IPS-20b (cell line): ENCODE data around the gene LHX3.
A peak's percentile ranks its signal among the peaks of the same experiment; 100 is the strongest.

ENCODE experiments used
- H3K27ac ChIP-seq: one replicate; pipeline ENCODE4 v1.5.1; 2013; ENCODE audit warnings: low read length
- H3K27me3 ChIP-seq: 2 replicates; pipeline ENCODE4 v1.6.1; 2013; ENCODE audit warnings: mild to moderate bottlenecking, low read length, inconsistent platforms; ENCODE audit not compliant: insufficient read depth
- H3K36me3 ChIP-seq: 2 replicates; pipeline ENCODE4 v1.6.1; 2013; ENCODE audit warnings: low read depth, mild to moderate bottlenecking, inconsistent platforms, low read length, moderate library complexity; ENCODE audit not compliant: insufficient read depth
- H3K4me1 ChIP-seq: 2 replicates; pipeline ENCODE4 v1.6.1; 2013; ENCODE audit warnings: mild to moderate bottlenecking, control low read depth, inconsistent platforms, low read length, moderate library complexity; ENCODE audit not compliant: insufficient read depth
- H3K4me3 ChIP-seq: 2 replicates; pipeline ENCODE4 v1.5.1; 2013; ENCODE audit warnings: mild to moderate bottlenecking, low read length, inconsistent platforms
- H3K9ac ChIP-seq: 2 replicates; pipeline ENCODE4 v1.6.1; 2013; ENCODE audit warnings: low read depth, mild to moderate bottlenecking, inconsistent platforms, low read length, moderate library complexity
- H3K9me3 ChIP-seq: 2 replicates; pipeline ENCODE4 v1.6.1; 2013; ENCODE audit warnings: mild to moderate bottlenecking, low read depth, low read length, inconsistent platforms; ENCODE audit not compliant: insufficient read depth

The LHX3 gene

GRCh38 chr9:136174779-136175615, 29.9 kb downstream of the LHX3 start:
- Histone ChIP-seq H3K27me3 (no peaks in the 10 kb centered on the region), H3K27ac (no peak overlapping the region), H3K36me3 (no peaks in the 10 kb centered on the region), H3K9ac (no peak overlapping the region), H3K4me1 (peaks cover 12% of the 10 kb centered on the region; the same call in 1 of the 2 replicates), H3K4me3 (no peak overlapping the region), H3K9me3 (no peaks in the 10 kb centered on the region)

- Histone ChIP-seq H3K4me3 (no peak overlapping the region), H3K9me3 (no peaks in the 10 kb centered on the region), H3K27ac (no peak overlapping the region), H3K9ac (no peak overlapping the region), H3K4me1 (peaks cover 10% of the 10 kb centered on the region; the same call in 1 of the 2 replicates), H3K27me3 (no peaks in the 10 kb centered on the region), H3K36me3 (no peaks in the 10 kb centered on the region)
Measured at GRCh38 chr9:136173648-136174290, 31.2 kb downstream of the LHX3 start.

- no peaks in the 10 kb centered on the region for H3K27me3 ChIP-seq
- H3K9me3 ChIP-seq, result no peaks in the 10 kb centered on the region
- no peak overlapping the region for H3K4me3 ChIP-seq
- H3K27ac ChIP-seq, result no peak overlapping the region
- H3K9ac ChIP-seq, result no peak overlapping the region
- H3K36me3 ChIP-seq, result no peaks in the 10 kb centered on the region
- H3K4me1 ChIP-seq, result peaks cover 7% of the 10 kb centered on the region; the same call in 1 of the 2 replicates
Measured at GRCh38 chr9:136172412-136173079, 32.4 kb downstream of the LHX3 start.

- Histone ChIP-seq H3K36me3 (no peaks in the 10 kb centered on the region), H3K27ac (no peak overlapping the region), H3K9ac (no peak overlapping the region), H3K4me3 (no peak overlapping the region), H3K27me3 (no peaks in the 10 kb centered on the region), H3K4me1 (peaks cover 7% of the 10 kb centered on the region; the same call in 1 of the 2 replicates), H3K9me3 (no peaks in the 10 kb centered on the region)
Measured at GRCh38 chr9:136171801-136172411, 33.0 kb downstream of the LHX3 start.

GRCh38 chr9:136171009-136171800, 33.7 kb downstream of the LHX3 start:
- peak overlapping the region; percentile 30; the same call in 1 of the 2 replicates for H3K9ac ChIP-seq
- H3K36me3 ChIP-seq, result no peaks in the 10 kb centered on the region
- peaks cover 7% of the 10 kb centered on the region; the same call in 1 of the 2 replicates for H3K4me1 ChIP-seq
- H3K27ac ChIP-seq, result no peak overlapping the region
- no peak overlapping the region for H3K4me3 ChIP-seq
- H3K9me3 ChIP-seq, result no peaks in the 10 kb centered on the region
- no peaks in the 10 kb centered on the region for H3K27me3 ChIP-seq

- no peak overlapping the region for H3K4me3 ChIP-seq
- no peaks in the 10 kb centered on the region for H3K27me3 ChIP-seq
- no peak overlapping the region for H3K9ac ChIP-seq
- no peaks in the 10 kb centered on the region for H3K36me3 ChIP-seq
- no peak overlapping the region for H3K27ac ChIP-seq
- no peaks in the 10 kb centered on the region for H3K9me3 ChIP-seq
- H3K4me1 ChIP-seq, result peaks cover 7% of the 10 kb centered on the region; the same call in 1 of the 2 replicates
Measured at GRCh38 chr9:136170006-136170901, 34.7 kb downstream of the LHX3 start.

GRCh38 chr9:136169495-136169894, 35.4 kb downstream of the LHX3 start:
- no peak overlapping the region for H3K4me3 ChIP-seq
- no peaks in the 10 kb centered on the region for H3K27me3 ChIP-seq
- H3K36me3 ChIP-seq, result no peaks in the 10 kb centered on the region
- no peak overlapping the region for H3K27ac ChIP-seq
- peaks cover 7% of the 10 kb centered on the region; the same call in 1 of the 2 replicates for H3K4me1 ChIP-seq
- no peaks in the 10 kb centered on the region for H3K9me3 ChIP-seq
- no peak overlapping the region for H3K9ac ChIP-seq

GRCh38 chr9:136163248-136163850, 41.6 kb downstream of the LHX3 start:
- no peak overlapping the region for H3K9ac ChIP-seq
- H3K36me3 ChIP-seq, result no peaks in the 10 kb centered on the region
- H3K9me3 ChIP-seq, result no peaks in the 10 kb centered on the region; the same call in 1 of the 2 replicates
- H3K4me1 ChIP-seq, result no peaks in the 10 kb centered on the region
- H3K27me3 ChIP-seq, result no peaks in the 10 kb centered on the region
- H3K4me3 ChIP-seq, result no peak overlapping the region
- H3K27ac ChIP-seq, result no peak overlapping the region

GRCh38 chr9:136160995-136161610, 43.8 kb downstream of the LHX3 start:
- H3K9me3 ChIP-seq, result no peaks in the 10 kb centered on the region; the same call in 1 of the 2 replicates
- H3K27ac ChIP-seq, result no peak overlapping the region
- H3K36me3 ChIP-seq, result no peaks in the 10 kb centered on the region
- no peaks in the 10 kb centered on the region for H3K4me1 ChIP-seq
- no peak overlapping the region for H3K4me3 ChIP-seq
- H3K9ac ChIP-seq, result no peak overlapping the region
- no peaks in the 10 kb centered on the region for H3K27me3 ChIP-seq
